Measurements from ENCODE around the gene SRCIN1. TPM values are rescaled to one million over a fixed set of nuclear protein-coding genes. Genes with fewer than 3 reads are reported as not detected.

The SRCIN1 gene
- polyA plus RNA-seq, 3 donors = 1.3 to 8.9 (median 3.5) TPM

- 88 to 89% (median 88%) methylated on average over 11 of the region's 11 CpGs for WGBS, 3 donors
- no peak overlapping the region for H3K27ac ChIP-seq (ENCODE audit: low read depth, low read length)
Measured at GRCh38 chr17:38617967-38618760, 12.4 kb upstream of the SRCIN1 start.

- 73 to 88% (median 85%) methylated on average over 19 of the region's 19 CpGs for WGBS, 3 donors
- no peak overlapping the region for H3K27ac ChIP-seq (ENCODE audit: low read depth, low read length)
Measured at GRCh38 chr17:38617074-38617860, 11.5 kb upstream of the SRCIN1 start.

- no peak overlapping the region for H3K27ac ChIP-seq (ENCODE audit: low read depth, low read length)
- WGBS, 3 donors = 78 to 86% (median 84%) methylated on average over 5 of the region's 5 CpGs
Measured at GRCh38 chr17:38616361-38616760, 10.6 kb upstream of the SRCIN1 start.

- 68 to 76% (median 72%) methylated on average over 7 of the region's 7 CpGs for WGBS, 3 donors
- no peak overlapping the region for H3K27ac ChIP-seq (ENCODE audit: low read depth, low read length)
Measured at GRCh38 chr17:38613981-38614779, 8.4 kb upstream of the SRCIN1 start.

GRCh38 chr17:38613525-38613980 is 7.8 kb upstream of the SRCIN1 start:
- no peak overlapping the region for H3K27ac ChIP-seq (ENCODE audit: low read depth, low read length)
- WGBS, 3 donors = 82 to 97% (median 89%) methylated on average over 2 of the region's 2 CpGs

- H3K27ac ChIP-seq (ENCODE audit: low read depth, low read length) = no peak overlapping the region
- 91 to 98% (median 93%) methylated on average over 6 of the region's 6 CpGs for WGBS, 3 donors
Measured at GRCh38 chr17:38611872-38612376, 6.2 kb upstream of the SRCIN1 start.

GRCh38 chr17:38611070-38611786 is 5.5 kb upstream of the SRCIN1 start:
- H3K27ac ChIP-seq (ENCODE audit: low read depth, low read length) = no peak overlapping the region
- WGBS, 3 donors = 81 to 88% (median 86%) methylated on average over 11 of the region's 11 CpGs

GRCh38 chr17:38609280-38610031 is 3.7 kb upstream of the SRCIN1 start:
- H3K27ac ChIP-seq (ENCODE audit: low read depth, low read length) = no peak overlapping the region
- WGBS, 3 donors = 36 to 57% (median 43%) methylated on average over 8 to 9 of the region's 9 CpGs

GRCh38 chr17:38608648-38609047 is 2.9 kb upstream of the SRCIN1 start:
- WGBS, 3 donors = 75 to 87% (median 79%) methylated on average over 4 of the region's 4 CpGs
- no peak overlapping the region for H3K27ac ChIP-seq (ENCODE audit: low read depth, low read length)

- WGBS, 3 donors = 9 to 10% (median 10%) methylated on average over 30 of the region's 30 CpGs
- H3K27ac ChIP-seq (ENCODE audit: low read depth, low read length) = no peak overlapping the region
Measured at GRCh38 chr17:38606646-38607611, 1.2 kb upstream of the SRCIN1 start.

- WGBS, 3 donors = 1 to 2% (median 2%) methylated on average over 11 to 44 of the region's 44 CpGs
- no peak overlapping the region for H3K27ac ChIP-seq (ENCODE audit: low read depth, low read length)
Measured at GRCh38 chr17:38605411-38605840, 326 bp downstream of the SRCIN1 start.

- 19 to 26% (median 23%) methylated on average over 32 to 38 of the region's 38 CpGs for WGBS, 3 donors
Measured at GRCh38 chr17:38604479-38605403, 1.0 kb downstream of the SRCIN1 start.

GRCh38 chr17:38603786-38604478 is 1.8 kb downstream of the SRCIN1 start:
- H3K27ac ChIP-seq (ENCODE audit: low read depth, low read length) = no peak overlapping the region
- 44 to 63% (median 56%) methylated on average over 6 of the region's 6 CpGs for WGBS, 3 donors

More at GRCh38 chr17:38604479-38605403, 1.0 kb downstream of the SRCIN1 start:
- H3K27ac ChIP-seq (ENCODE audit: low read depth, low read length) = no peak overlapping the region

- H3K27ac ChIP-seq (ENCODE audit: low read depth, low read length) = no peak overlapping the region
- WGBS, 3 donors = 44 to 58% (median 48%) methylated on average over 13 of the region's 13 CpGs
Measured at GRCh38 chr17:38602956-38603785, 2.6 kb downstream of the SRCIN1 start.
